ENCODE results near the gene NAA25.
"Not testable (repeated sequence)": the region's sequence is repeated elsewhere in the genome, so short reads cannot be mapped to it uniquely, and the experiment has no call there.

Gene NAA25

GRCh38 chr12:112116232-112117060, 7.9 kb upstream of the NAA25 start:
- DNase-seq (ENCODE audit: low spot score) = no peak

GRCh38 chr12:112115259-112116045, 6.9 kb upstream of the NAA25 start:
- DNase-seq (ENCODE audit: low spot score) = no peak

GRCh38 chr12:112112409-112113133, 4.0 kb upstream of the NAA25 start:
- DNase-seq (ENCODE audit: low spot score) = no peak

GRCh38 chr12:112111931-112112330, 3.3 kb upstream of the NAA25 start:
- no peak for DNase-seq (ENCODE audit: low spot score)

GRCh38 chr12:112110787-112111662, 2.4 kb upstream of the NAA25 start:
- not testable (repeated sequence) for DNase-seq (ENCODE audit: low spot score)

- peak; percentile 43 for DNase-seq (ENCODE audit: low spot score)
These were observed 1.0 kb downstream of the NAA25 start for GRCh38 chr12:112107306-112108201.

GRCh38 chr12:112105891-112106290, 2.7 kb downstream of the NAA25 start:
- no peak for DNase-seq (ENCODE audit: low spot score)

- no peak for DNase-seq (ENCODE audit: low spot score)
These were observed 4.7 kb downstream of the NAA25 start for GRCh38 chr12:112103758-112104503.

- not testable (repeated sequence) for DNase-seq (ENCODE audit: low spot score)
These were observed 5.8 kb downstream of the NAA25 start for GRCh38 chr12:112102746-112103145.

GRCh38 chr12:112102127-112102526, 6.5 kb downstream of the NAA25 start:
- no peak for DNase-seq (ENCODE audit: low spot score)

GRCh38 chr12:112100500-112100899, 8.1 kb downstream of the NAA25 start:
- DNase-seq (ENCODE audit: low spot score) = not testable (repeated sequence)

- DNase-seq (ENCODE audit: low spot score) = no peak
These were observed 10.9 kb downstream of the NAA25 start for GRCh38 chr12:112097641-112098040.

- DNase-seq (ENCODE audit: low spot score) = peak; percentile 52
These were observed 11.9 kb downstream of the NAA25 start for GRCh38 chr12:112096667-112097066.

GRCh38 chr12:112096070-112096469, 12.5 kb downstream of the NAA25 start:
- DNase-seq (ENCODE audit: low spot score) = no peak

- DNase-seq (ENCODE audit: low spot score) = no peak
These were observed 17.0 kb downstream of the NAA25 start for GRCh38 chr12:112091563-112091962.

- DNase-seq (ENCODE audit: low spot score) = no peak
These were observed 20.7 kb downstream of the NAA25 start for GRCh38 chr12:112087851-112088250.

- DNase-seq (ENCODE audit: low spot score) = no peak
These were observed 21.3 kb downstream of the NAA25 start for GRCh38 chr12:112087055-112087850.

GRCh38 chr12:112066566-112066965, 42.0 kb downstream of the NAA25 start:
- no peak for DNase-seq (ENCODE audit: low spot score)

GRCh38 chr12:112063273-112063672, 45.3 kb downstream of the NAA25 start:
- DNase-seq (ENCODE audit: low spot score) = no peak

Measured in GM03348 (cell line).